ENCODE results near the gene MADCAM1.
A peak's percentile ranks its signal among the peaks of the same experiment; 100 is the strongest.
"Not testable (repeated sequence)": the region's sequence is repeated elsewhere in the genome, so short reads cannot be mapped to it uniquely, and the experiment has no call there.

The MADCAM1 gene

DNA sequence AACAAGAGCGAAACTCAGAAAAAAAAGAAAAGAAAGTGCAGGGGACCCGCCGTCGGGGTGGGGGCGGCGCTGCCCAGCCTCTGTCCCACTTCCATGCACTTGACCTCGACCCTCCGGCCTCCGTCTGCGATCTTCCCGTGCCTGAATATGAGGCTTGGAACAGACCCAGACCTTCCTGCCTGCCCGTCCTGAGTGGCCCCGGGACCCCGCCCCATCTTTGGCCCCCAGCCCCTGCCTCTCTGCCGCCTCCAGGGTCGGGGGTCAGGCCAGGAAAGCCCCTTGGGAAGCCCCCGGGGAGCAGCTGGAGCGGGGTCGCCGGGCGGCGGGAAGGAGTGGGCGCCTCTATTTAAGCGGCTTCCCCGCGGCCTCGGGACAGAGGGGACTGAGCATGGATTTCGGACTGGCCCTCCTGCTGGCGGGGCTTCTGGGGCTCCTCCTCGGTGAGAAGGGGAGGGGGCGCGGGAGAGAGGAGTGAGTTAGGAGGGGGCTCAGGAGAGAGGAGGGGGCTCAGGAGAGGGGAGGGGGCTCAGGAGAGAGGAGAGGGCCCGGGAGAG lies at the start of gene MADCAM1:
Gene MADCAM1, plus strand, starts transcription at position 375 of the 554 bp plus-strand sequence. Its CDS starts 14 bp downstream, at position 389.
- H3K27ac ChIP-seq (ENCODE audit: low read length): no peak within 1 kb of the TSS
- no peak within 1 kb of the TSS for H3K4me3 ChIP-seq (ENCODE audit: low read depth in 1 of 2, low read length in 2 of 2)
- no peaks in the 10 kb centered on the region for H3K9me3 ChIP-seq (ENCODE audit: control insufficient read depth in 1 of 2, low read length in 2 of 2)
- H3K27me3 ChIP-seq (ENCODE audit: low read depth, low read length): peaks cover 14% of the 10 kb centered on the region
- peaks cover 0 to 19% of the 10 kb centered on the region in 2 donors for H3K4me1 ChIP-seq (ENCODE audit: control insufficient read depth in 1 of 2, insufficient read depth in 2 of 2, low read length in 2 of 2)
- H3K36me3 ChIP-seq (ENCODE audit: control insufficient read depth in 1 of 2, insufficient read depth in 2 of 2, low read length in 2 of 2): no peaks in the 10 kb centered on the region

DNA sequence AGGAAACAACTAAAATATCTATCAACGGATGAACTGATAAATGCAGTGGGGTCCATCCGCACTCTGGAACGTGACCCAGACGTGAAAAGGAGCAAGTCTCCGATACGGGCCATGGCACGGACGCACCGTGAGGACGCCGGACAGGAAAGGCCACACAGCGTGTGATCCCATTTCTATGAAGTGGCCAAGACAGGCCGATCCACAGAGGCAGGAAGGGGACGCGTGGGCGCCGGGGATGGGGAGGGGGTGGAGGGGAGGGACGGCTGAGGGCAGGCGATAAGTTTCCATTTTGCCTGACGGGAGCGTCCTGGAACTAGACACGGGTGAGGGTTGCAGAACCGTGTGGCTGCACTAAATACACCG lies 49.2 kb upstream of the MADCAM1 start:
- Histone ChIP-seq H3K4me1 (ENCODE audit: control insufficient read depth in 1 of 2, insufficient read depth in 2 of 2, low read length in 2 of 2) (peaks cover 0 to 12% of the 10 kb centered on the region in 2 donors), H3K27ac (ENCODE audit: low read length) (no peak overlapping the region)

DNA sequence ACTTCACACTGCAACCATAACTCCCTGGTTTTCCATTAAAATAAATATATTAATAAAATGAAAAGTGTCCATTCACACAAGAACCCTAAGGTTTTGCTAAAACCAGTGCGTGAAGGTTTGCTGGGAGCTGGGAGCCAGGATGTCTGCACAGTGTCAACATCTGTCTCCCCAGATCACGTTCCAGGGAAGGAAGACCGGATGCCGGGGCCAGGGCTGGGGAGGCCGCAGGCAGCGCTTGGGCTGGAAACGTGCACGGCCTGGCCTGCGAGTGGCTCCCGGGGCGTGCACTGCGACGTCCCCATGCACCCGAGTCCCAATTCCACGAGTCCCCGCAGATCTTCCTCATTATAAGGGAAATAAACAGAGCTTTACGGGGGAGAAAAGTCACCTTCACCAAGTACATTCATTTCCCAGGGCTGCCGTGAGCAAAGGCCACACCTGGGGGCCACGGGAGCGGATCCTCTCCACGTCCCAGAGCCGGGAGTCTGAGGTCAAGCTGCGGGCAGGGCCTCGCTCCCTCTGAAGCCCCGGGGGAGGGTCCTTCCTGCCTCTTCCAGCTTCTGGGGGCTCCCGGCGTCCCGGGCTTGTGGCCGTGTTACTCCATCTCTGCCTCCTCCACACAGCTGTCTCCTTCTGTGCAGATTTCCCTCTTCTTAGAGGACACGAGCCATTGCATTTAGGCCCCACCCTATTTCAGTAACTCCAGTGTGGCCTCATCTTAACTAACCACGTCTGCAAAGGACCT lies 48.3 kb upstream of the MADCAM1 start:
- H3K4me3 ChIP-seq (ENCODE audit: low read depth in 1 of 2, low read length in 2 of 2): peak overlapping the region in 1 of 2 donors; percentile 35
- no peak overlapping the region for H3K27ac ChIP-seq (ENCODE audit: low read length)
- H3K4me1 ChIP-seq (ENCODE audit: control insufficient read depth in 1 of 2, insufficient read depth in 2 of 2, low read length in 2 of 2): peaks cover 0 to 12% of the 10 kb centered on the region in 2 donors
- no peaks in the 10 kb centered on the region for H3K27me3 ChIP-seq (ENCODE audit: low read depth, low read length)
- peaks cover 0 to 3% of the 10 kb centered on the region in 2 donors for H3K36me3 ChIP-seq (ENCODE audit: control insufficient read depth in 1 of 2, insufficient read depth in 2 of 2, low read length in 2 of 2)
- H3K9me3 ChIP-seq (ENCODE audit: control insufficient read depth in 1 of 2, low read length in 2 of 2): no peaks in the 10 kb centered on the region

More for the DNA sequence above, 49.2 kb upstream of the MADCAM1 start:
- H3K27me3 ChIP-seq (ENCODE audit: low read depth, low read length): no peaks in the 10 kb centered on the region
- H3K36me3 ChIP-seq (ENCODE audit: control insufficient read depth in 1 of 2, insufficient read depth in 2 of 2, low read length in 2 of 2): no peaks in the 10 kb centered on the region
- H3K4me3 ChIP-seq (ENCODE audit: low read depth in 1 of 2, low read length in 2 of 2): no peak overlapping the region
- no peaks in the 10 kb centered on the region for H3K9me3 ChIP-seq (ENCODE audit: control insufficient read depth in 1 of 2, low read length in 2 of 2)

DNA sequence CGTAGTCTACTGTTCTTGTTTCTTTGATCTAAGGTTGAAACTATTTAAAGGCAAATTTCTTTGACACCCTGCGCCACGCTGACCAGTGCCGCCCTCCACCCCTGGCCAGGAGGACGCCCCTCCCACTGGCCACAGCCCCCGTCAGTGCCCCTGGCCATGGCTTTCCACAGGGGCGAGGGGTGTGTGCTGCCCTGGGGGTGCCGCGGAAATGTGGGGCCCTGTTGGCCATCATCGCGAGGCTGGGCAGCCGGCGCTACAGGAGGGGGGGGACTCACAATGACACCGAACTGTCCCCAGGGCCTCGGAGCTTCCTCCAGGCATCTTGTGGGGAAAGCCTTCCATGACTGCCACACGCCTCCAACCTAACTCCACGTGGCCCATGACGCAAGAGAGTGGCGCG lies 46.4 kb upstream of the MADCAM1 start:
- Histone ChIP-seq H3K36me3 (ENCODE audit: control insufficient read depth in 1 of 2, insufficient read depth in 2 of 2, low read length in 2 of 2) (peaks cover 0 to 8% of the 10 kb centered on the region in 2 donors), H3K9me3 (ENCODE audit: control insufficient read depth in 1 of 2, low read length in 2 of 2) (no peaks in the 10 kb centered on the region), H3K4me3 (ENCODE audit: low read depth in 1 of 2, low read length in 2 of 2) (no peak overlapping the region), H3K4me1 (ENCODE audit: control insufficient read depth in 1 of 2, insufficient read depth in 2 of 2, low read length in 2 of 2) (peaks cover 0 to 12% of the 10 kb centered on the region in 2 donors), H3K27me3 (ENCODE audit: low read depth, low read length) (no peaks in the 10 kb centered on the region), H3K27ac (ENCODE audit: low read length) (no peak overlapping the region)

DNA sequence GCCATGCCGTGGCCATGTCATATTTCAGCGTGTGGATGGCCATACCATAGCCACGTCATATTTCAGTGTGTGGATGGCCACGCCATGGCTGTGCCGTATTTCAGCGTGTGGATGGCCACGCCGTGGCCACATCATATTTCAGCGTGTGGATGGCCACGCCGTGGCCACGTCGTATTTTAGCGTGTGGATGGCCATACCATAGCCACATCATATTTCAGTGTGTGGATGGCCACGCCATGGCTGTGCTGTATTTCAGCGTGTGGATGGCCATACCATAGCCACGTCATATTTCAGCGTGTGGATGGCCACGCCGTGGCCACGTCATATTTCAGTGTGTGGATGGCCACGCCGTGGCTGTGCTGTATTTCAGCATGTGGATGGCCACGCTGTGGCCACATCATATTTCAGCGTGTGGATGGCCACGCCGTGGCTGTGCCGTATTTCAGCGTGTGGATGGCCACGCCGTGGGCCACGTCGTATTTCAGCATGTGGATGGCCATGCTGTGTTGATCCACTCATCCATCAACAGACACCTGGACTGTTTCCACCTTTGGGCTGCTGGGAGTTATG lies 45.3 kb upstream of the MADCAM1 start:
- H3K4me3 ChIP-seq (ENCODE audit: low read depth in 1 of 2, low read length in 2 of 2); H3K9me3 ChIP-seq (ENCODE audit: control insufficient read depth in 1 of 2, low read length in 2 of 2); H3K27ac ChIP-seq (ENCODE audit: low read length); H3K36me3 ChIP-seq (ENCODE audit: control insufficient read depth in 1 of 2, insufficient read depth in 2 of 2, low read length in 2 of 2); H3K27me3 ChIP-seq (ENCODE audit: low read depth, low read length): not testable (repeated sequence)
- H3K4me1 ChIP-seq (ENCODE audit: control insufficient read depth in 1 of 2, insufficient read depth in 2 of 2, low read length in 2 of 2): peaks cover 0 to 12% of the 10 kb centered on the region in 2 donors

DNA sequence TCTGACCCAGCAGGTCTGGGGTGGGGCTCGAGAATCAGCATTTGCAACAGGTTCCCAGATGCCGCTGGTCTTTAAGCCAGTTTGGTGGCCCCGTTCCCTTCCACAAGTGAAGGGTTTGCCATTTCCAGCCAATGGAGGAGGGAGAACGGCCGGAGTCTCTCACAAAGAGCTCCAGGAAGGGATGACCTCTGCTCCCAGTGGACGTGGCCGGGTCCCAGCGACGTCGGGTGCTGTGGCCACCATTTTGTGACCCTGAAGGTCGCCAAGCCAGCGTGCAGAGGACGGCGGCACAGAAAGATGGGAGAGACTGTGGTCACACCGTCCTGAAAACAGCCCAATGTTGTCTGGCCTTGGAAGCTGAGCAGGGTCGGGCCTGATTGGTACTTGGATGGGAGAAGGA lies 43.5 kb upstream of the MADCAM1 start:
- H3K27ac ChIP-seq (ENCODE audit: low read length): no peak overlapping the region
- no peaks in the 10 kb centered on the region for H3K27me3 ChIP-seq (ENCODE audit: low read depth, low read length)
- H3K36me3 ChIP-seq (ENCODE audit: control insufficient read depth in 1 of 2, insufficient read depth in 2 of 2, low read length in 2 of 2): peaks cover 0 to 8% of the 10 kb centered on the region in 2 donors
- no peak overlapping the region for H3K4me3 ChIP-seq (ENCODE audit: low read depth in 1 of 2, low read length in 2 of 2)
- H3K9me3 ChIP-seq (ENCODE audit: control insufficient read depth in 1 of 2, low read length in 2 of 2): no peaks in the 10 kb centered on the region
- H3K4me1 ChIP-seq (ENCODE audit: control insufficient read depth in 1 of 2, insufficient read depth in 2 of 2, low read length in 2 of 2): peaks cover 0 to 7% of the 10 kb centered on the region in 2 donors

DNA sequence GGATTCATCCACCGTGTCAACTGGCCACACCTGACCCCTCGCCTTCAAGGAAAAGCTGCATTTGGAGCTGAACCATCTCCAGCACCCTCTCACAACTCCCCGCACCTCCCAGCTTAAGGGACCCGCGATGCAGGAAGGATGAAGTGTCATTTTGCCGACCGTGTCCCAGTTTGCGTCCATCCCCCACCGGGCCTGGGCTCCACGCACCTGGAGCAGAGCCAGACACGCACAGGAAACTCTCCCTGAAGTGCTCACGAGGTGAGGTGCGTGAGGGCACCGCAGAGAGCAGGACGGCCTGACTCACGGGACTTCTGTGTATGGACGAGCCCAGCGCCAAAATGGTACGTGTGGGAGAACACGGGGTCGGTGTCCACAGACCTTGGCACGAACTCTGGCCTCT lies 42.7 kb upstream of the MADCAM1 start:
- Histone ChIP-seq H3K4me3 (ENCODE audit: low read depth in 1 of 2, low read length in 2 of 2) (no peak overlapping the region), H3K9me3 (ENCODE audit: control insufficient read depth in 1 of 2, low read length in 2 of 2) (no peaks in the 10 kb centered on the region), H3K36me3 (ENCODE audit: control insufficient read depth in 1 of 2, insufficient read depth in 2 of 2, low read length in 2 of 2) (peaks cover 0 to 8% of the 10 kb centered on the region in 2 donors), H3K27me3 (ENCODE audit: low read depth, low read length) (no peaks in the 10 kb centered on the region), H3K4me1 (ENCODE audit: control insufficient read depth in 1 of 2, insufficient read depth in 2 of 2, low read length in 2 of 2) (peaks cover 0 to 2% of the 10 kb centered on the region in 2 donors), H3K27ac (ENCODE audit: low read length) (no peak overlapping the region)

DNA sequence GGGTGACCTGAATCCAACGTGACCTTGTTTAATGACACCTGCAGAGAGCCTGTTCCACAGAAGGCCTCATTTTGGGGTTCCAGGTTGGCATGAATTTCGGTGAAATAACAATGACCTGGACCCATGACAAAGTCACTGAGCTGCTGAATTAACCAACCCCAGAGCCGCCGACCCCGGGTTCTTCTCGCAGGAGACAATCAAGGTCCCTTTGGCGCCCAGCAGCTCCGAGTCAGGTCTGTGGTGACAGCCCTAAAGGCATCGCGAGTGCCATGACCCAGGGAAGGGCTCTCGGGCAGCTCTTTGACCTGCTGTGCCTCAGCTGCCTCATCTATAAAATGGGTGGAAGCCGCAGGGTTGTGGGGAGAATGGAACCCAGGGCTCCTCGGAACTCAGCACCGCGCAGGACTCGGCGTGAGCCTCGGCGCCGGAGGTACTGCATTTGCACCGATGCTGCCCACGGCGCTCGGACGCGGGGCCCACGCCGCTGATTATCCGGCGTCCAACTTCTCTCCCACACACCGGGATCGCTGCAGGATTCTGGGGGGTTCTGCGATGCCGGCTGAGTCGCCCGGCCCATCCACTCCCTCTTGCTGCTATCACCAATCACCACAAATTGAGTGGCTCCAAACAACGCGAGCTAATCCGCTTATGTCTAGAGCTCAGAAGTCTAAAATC lies 41.1 kb upstream of the MADCAM1 start:
- Histone ChIP-seq H3K9me3 (ENCODE audit: control insufficient read depth in 1 of 2, low read length in 2 of 2) (no peaks in the 10 kb centered on the region), H3K27ac (ENCODE audit: low read length) (no peak overlapping the region), H3K27me3 (ENCODE audit: low read depth, low read length) (no peaks in the 10 kb centered on the region)

DNA sequence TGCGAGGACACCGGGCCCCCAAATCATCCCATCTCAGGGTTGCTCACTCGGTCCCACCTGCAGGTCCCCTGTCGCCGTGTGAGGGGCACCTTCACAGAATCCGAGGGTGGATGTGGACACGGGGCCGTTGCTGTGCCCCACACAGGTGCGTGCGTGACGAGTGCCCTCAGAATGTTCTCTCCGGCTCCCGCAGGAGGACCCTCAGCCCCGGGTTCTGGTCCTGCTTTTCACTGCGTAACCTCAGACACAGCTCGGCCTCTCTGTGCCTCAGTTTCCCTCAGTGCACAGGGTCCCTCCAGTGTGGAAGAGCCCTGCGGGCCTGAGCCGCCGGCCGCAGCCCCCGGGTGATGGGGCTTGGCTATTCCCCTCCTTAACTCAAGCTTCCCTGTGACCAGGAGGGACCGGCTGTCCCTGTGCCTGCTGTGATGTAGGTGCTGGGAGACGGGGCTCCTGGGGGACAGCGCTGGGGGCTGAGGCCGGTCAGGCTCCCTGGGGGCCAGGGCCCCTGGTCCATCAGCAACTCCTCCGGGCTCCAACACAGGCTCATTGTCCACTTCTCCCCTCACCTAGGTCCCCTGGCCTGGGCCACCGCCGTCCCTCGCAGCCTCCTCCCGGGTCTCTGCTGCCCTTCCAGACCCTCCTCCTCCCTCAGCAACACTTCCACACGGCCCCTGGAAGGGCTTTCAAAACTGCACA lies 40.3 kb upstream of the MADCAM1 start:
- H3K4me1 ChIP-seq (ENCODE audit: control insufficient read depth in 1 of 2, insufficient read depth in 2 of 2, low read length in 2 of 2): peaks cover 0 to 14% of the 10 kb centered on the region in 2 donors
- peaks cover 0 to 8% of the 10 kb centered on the region in 2 donors for H3K36me3 ChIP-seq (ENCODE audit: control insufficient read depth in 1 of 2, insufficient read depth in 2 of 2, low read length in 2 of 2)
- H3K9me3 ChIP-seq (ENCODE audit: control insufficient read depth in 1 of 2, low read length in 2 of 2): no peaks in the 10 kb centered on the region
- no peaks in the 10 kb centered on the region for H3K27me3 ChIP-seq (ENCODE audit: low read depth, low read length)
- H3K4me3 ChIP-seq (ENCODE audit: low read depth in 1 of 2, low read length in 2 of 2): no peak overlapping the region
- H3K27ac ChIP-seq (ENCODE audit: low read length): no peak overlapping the region

More for the DNA sequence above, 41.1 kb upstream of the MADCAM1 start:
- Histone ChIP-seq H3K36me3 (ENCODE audit: control insufficient read depth in 1 of 2, insufficient read depth in 2 of 2, low read length in 2 of 2) (peaks cover 0 to 8% of the 10 kb centered on the region in 2 donors), H3K4me1 (ENCODE audit: control insufficient read depth in 1 of 2, insufficient read depth in 2 of 2, low read length in 2 of 2) (peaks cover 0 to 14% of the 10 kb centered on the region in 2 donors), H3K4me3 (ENCODE audit: low read depth in 1 of 2, low read length in 2 of 2) (no peak overlapping the region)

DNA sequence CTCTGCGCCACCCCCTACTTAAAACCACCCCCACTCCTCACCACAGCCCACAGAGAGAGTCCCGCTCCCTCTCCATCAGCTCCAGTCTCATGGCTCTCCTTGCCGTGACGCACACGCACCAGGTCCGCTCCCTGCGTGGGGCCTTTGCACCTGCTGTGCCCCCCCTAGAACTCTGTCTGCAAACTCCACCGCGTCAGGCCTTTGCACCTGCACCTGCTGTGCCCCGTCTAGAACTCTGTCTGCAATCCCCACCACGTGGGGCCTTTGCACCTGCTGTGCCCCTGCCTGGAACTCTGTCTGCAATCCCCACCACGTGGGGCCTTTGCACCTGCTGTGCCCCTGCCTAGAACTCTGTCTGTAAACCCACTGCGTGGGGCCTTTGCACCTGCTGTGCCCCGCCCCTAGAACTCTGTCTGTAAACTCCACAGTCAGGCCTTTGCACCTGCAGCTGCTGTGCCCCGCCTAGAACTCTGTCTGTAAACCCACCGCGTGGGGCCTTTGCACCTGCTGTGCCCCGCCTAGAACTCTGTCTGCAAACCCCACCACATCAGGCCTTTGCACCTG lies 39.7 kb upstream of the MADCAM1 start:
- Histone ChIP-seq H3K27me3 (ENCODE audit: low read depth, low read length) (no peaks in the 10 kb centered on the region), H3K27ac (ENCODE audit: low read length) (no peak overlapping the region), H3K4me1 (ENCODE audit: control insufficient read depth in 1 of 2, insufficient read depth in 2 of 2, low read length in 2 of 2) (peaks cover 0 to 16% of the 10 kb centered on the region in 2 donors), H3K36me3 (ENCODE audit: control insufficient read depth in 1 of 2, insufficient read depth in 2 of 2, low read length in 2 of 2) (peaks cover 0 to 8% of the 10 kb centered on the region in 2 donors), H3K4me3 (ENCODE audit: low read depth in 1 of 2, low read length in 2 of 2) (no peak overlapping the region), H3K9me3 (ENCODE audit: control insufficient read depth in 1 of 2, low read length in 2 of 2) (no peaks in the 10 kb centered on the region)

Data from muscle layer of duodenum (tissue), 2 donors.